ENCODE data around the gene DNPH1. TPM values are rescaled to one million over a fixed set of nuclear protein-coding genes. Genes with fewer than 3 reads are reported as not detected.
A peak's percentile ranks its signal among the peaks of the same experiment; 100 is the strongest.

Gene DNPH1
- total RNA-seq, 1 experiment from 2014 or later, result 91.0 TPM

- no peak overlapping the region for H3K27ac Mint-ChIP-seq (ENCODE audit: low read depth, unreplicated experiment)
- CTCF ChIA-PET, result interaction anchor here (0.6 to 0.7 kb wide), 2 partner anchors 35 to 434 kb away, joined by 4 read pairs; no protein-coding TSS in a partner anchor
- BruUV-seq (replicated peaks), result no TSS peak
- no peak for TF ChIP-seq CTCF (IDR thresholded peaks at IDR 0.05; ENCODE audit: unreplicated experiment)
- H3K36me3 Mint-ChIP-seq (ENCODE audit: insufficient read depth, unreplicated experiment), result peaks cover 58% of the 10 kb centered on the region
- no peak for DNase-seq (ENCODE audit: unreplicated experiment)
- no peak overlapping the region for H3K4me3 Mint-ChIP-seq (ENCODE audit: unreplicated experiment)
- H3K27me3 Mint-ChIP-seq (ENCODE audit: insufficient read depth, unreplicated experiment), result no peaks in the 10 kb centered on the region
- H3K4me1 Mint-ChIP-seq (ENCODE audit: insufficient read depth, unreplicated experiment), result no peaks in the 10 kb centered on the region
- no peaks in the 10 kb centered on the region for H3K9me3 Mint-ChIP-seq (ENCODE audit: unreplicated experiment)
- POLR2A ChIA-PET, result interaction anchor here (1.8 kb wide), 1 partner anchor 19 kb away, joined by 4 read pairs; no protein-coding TSS in a partner anchor
- intact Hi-C loops (cut with micrococcal nuclease), result no loop called here
Measured at GRCh38 chr6:43193929-43194328, 35.4 kb downstream of the DNPH1 start.

- no peak overlapping the region for H3K27ac Mint-ChIP-seq (ENCODE audit: low read depth, unreplicated experiment)
- no peak for DNase-seq (ENCODE audit: unreplicated experiment)
- intact Hi-C loops (cut with micrococcal nuclease), result no loop called here
- no peaks in the 10 kb centered on the region for H3K4me1 Mint-ChIP-seq (ENCODE audit: insufficient read depth, unreplicated experiment)
- BruUV-seq (replicated peaks), result no TSS peak
- H3K9me3 Mint-ChIP-seq (ENCODE audit: unreplicated experiment), result no peaks in the 10 kb centered on the region
- H3K27me3 Mint-ChIP-seq (ENCODE audit: insufficient read depth, unreplicated experiment), result no peaks in the 10 kb centered on the region
- H3K36me3 Mint-ChIP-seq (ENCODE audit: insufficient read depth, unreplicated experiment), result peaks cover 60% of the 10 kb centered on the region
- no peak overlapping the region for H3K4me3 Mint-ChIP-seq (ENCODE audit: unreplicated experiment)
- ChIA-PET POLR2A (no interaction called here), CTCF (interaction anchor here (0.6 to 1.0 kb wide), 3 partner anchors 20 to 193 kb away, joined by 3 to 6 read pairs (median 4); no protein-coding TSS in a partner anchor)
- TF ChIP-seq CTCF (IDR thresholded peaks at IDR 0.05; ENCODE audit: unreplicated experiment), result no peak
Measured at GRCh38 chr6:43192911-43193310, 36.4 kb downstream of the DNPH1 start.

- ChIA-PET POLR2A (interaction anchor here (0.7 kb wide), 1 partner anchor 34 kb away, joined by 3 read pairs; no protein-coding TSS in a partner anchor), CTCF (interaction anchor here (0.6 kb wide), 1 partner anchor 359 kb away, joined by 3 read pairs; no protein-coding TSS in a partner anchor)
- intact Hi-C loops (cut with micrococcal nuclease), result no loop called here
- Mint-ChIP-seq H3K27ac (ENCODE audit: low read depth, unreplicated experiment) (no peak overlapping the region), H3K36me3 (ENCODE audit: insufficient read depth, unreplicated experiment) (peaks cover 58% of the 10 kb centered on the region), H3K27me3 (ENCODE audit: insufficient read depth, unreplicated experiment) (no peaks in the 10 kb centered on the region), H3K4me1 (ENCODE audit: insufficient read depth, unreplicated experiment) (peaks cover 12% of the 10 kb centered on the region), H3K9me3 (ENCODE audit: unreplicated experiment) (no peaks in the 10 kb centered on the region), H3K4me3 (ENCODE audit: unreplicated experiment) (no peak overlapping the region)
- no TSS peak for BruUV-seq (replicated peaks)
- TF ChIP-seq CTCF (IDR thresholded peaks at IDR 0.05; ENCODE audit: unreplicated experiment), result no peak
- no peak for DNase-seq (ENCODE audit: unreplicated experiment)
Measured at GRCh38 chr6:43189776-43190304, 39.4 kb downstream of the DNPH1 start.

- H3K27ac Mint-ChIP-seq (ENCODE audit: low read depth, unreplicated experiment), result peak overlapping the region; percentile 61
- ChIA-PET POLR2A (interaction anchor here (1.4 kb wide), 1 partner anchor 40 kb away, joined by 5 read pairs; the partner anchor contains the start of gene DNPH1), CTCF (interaction anchor here (0.5 kb wide), 1 partner anchor 210 kb away, joined by 3 read pairs; no protein-coding TSS in a partner anchor)
- no peaks in the 10 kb centered on the region for H3K9me3 Mint-ChIP-seq (ENCODE audit: unreplicated experiment)
- no peaks in the 10 kb centered on the region for H3K27me3 Mint-ChIP-seq (ENCODE audit: insufficient read depth, unreplicated experiment)
- no peak for TF ChIP-seq CTCF (IDR thresholded peaks at IDR 0.05; ENCODE audit: unreplicated experiment)
- peaks cover 60% of the 10 kb centered on the region for H3K36me3 Mint-ChIP-seq (ENCODE audit: insufficient read depth, unreplicated experiment)
- BruUV-seq (replicated peaks), result no TSS peak
- intact Hi-C loops (cut with micrococcal nuclease), result no loop called here
- no peak for DNase-seq (ENCODE audit: unreplicated experiment)
- no peak overlapping the region for H3K4me3 Mint-ChIP-seq (ENCODE audit: unreplicated experiment)
- peaks cover 25% of the 10 kb centered on the region for H3K4me1 Mint-ChIP-seq (ENCODE audit: insufficient read depth, unreplicated experiment)
Measured at GRCh38 chr6:43188426-43188825, 40.9 kb downstream of the DNPH1 start.
